Measurements from ENCODE around the gene PTPRN2.
A peak's percentile ranks its signal among the peaks of the same experiment; 100 is the strongest.
"Not testable (repeated sequence)": the region's sequence is repeated elsewhere in the genome, so short reads cannot be mapped to it uniquely, and the experiment has no call there.

Gene PTPRN2

DNA sequence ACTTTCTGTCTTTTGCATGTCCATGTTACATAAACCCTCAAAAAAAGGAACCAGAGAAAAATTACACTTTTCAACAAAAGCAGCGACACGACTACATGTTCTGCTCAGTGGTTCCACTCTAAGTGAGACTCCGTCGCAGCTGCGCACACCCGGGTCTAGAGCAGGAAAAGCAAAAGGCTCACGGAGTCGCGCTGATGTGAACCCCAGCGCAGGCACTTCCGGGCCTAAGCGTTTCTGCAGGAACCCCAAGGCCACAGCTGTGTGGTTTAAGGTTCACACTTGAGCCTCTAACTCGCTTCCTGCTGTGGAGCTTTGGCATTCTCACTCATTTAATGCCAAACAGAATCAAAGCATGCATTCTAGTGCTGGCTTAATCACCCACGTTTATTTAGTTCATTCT is 1010.6 kb downstream of the PTPRN2 start:
- DNase-seq (ENCODE audit: low read depth), result no peak

DNA sequence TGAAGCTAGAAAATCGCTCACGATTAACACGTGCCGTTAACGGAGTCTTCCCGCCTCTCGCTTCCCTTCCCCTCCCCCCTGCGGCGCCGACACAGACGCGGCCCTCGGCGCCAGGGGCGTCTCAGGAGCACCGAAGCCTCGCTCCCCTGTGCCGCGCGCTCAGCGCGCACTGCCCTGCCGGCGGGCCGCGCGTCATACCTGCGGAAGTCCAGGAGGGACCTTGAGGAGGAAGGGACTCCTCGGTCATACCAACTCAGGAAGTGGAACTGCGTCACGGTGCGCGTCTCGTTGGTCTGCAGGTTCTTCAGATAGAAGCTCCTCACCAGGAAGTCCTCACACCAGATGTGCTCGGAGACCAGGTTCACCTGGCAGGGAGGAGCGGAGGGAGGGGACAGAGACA is 1011.2 kb downstream of the PTPRN2 start:
- DNase-seq (ENCODE audit: low read depth), result peak; percentile 8

DNA sequence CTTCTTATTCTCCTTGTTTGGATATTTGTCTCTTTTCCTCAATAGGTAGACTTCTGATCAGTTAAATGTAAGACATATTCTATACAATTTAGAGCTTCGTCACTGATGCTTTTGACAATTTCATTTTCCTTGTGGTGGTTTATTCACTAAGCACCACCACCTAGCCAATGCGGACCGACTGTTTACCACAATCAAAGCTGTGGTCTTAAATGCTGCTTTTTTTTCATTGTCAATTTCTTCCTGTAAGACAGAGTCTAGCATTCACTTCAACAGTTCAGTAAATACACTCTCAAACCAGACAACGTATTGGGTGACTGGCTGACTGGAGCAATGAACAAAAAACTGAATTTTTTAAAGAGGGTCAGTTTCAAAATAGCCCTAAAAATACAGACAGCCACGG is 1011.8 kb downstream of the PTPRN2 start:
- no peak for DNase-seq (ENCODE audit: low read depth)

DNA sequence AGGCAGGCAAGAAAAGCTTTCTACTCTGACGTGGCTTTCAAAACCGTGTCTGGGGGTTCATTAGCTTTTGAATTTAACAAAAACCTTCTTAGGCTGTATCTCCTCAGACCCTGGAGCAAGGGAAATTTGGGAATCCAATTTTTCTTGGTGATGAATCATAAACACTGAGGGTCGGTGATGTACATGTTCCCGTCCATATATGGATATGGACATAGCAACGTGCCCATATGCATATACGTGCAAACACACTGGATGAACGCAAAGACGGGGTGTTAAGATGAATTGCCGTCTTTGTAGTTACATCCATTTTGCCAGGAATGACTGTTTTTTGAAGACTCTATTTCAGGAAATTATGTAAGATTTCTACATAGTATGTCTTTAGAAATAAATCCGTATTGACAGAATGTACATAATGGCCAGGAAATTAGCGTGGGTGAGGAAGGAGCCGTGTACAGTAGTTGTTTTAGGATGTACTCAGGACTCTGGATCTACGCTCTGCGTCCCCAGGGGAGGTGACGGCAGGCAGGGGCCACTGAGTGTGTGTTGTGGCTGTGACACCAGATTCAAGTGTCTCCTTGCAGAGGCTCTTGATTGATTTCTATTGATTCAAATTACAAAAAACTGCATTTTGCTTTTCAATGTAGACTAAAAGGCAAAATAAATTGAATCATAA is 1012.6 kb downstream of the PTPRN2 start:
- no peak for DNase-seq (ENCODE audit: low read depth)

- DNase-seq (ENCODE audit: low read depth), result no peak
Observed at GRCh38 chr7:157574120-157574825, 1013.4 kb downstream of the PTPRN2 start.

DNA sequence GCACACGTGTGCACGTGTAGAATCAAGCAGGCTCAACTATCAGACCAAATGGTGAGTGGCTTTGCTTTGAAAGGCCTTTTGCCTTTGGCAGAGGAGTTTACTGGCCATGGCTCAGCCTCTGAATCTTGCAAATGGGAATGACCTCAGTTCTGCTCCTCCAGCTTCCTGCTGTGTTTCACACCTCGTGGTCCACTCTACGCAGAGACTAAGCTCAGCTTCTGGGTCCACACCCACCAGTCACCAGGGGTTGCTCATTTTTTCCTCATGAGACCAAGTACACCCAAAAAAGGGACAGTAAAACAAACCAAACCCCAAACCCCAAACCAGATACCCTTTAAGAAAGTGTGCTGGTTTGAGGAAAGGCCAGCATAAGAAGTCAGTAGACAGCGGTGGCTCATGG is 1014.4 kb downstream of the PTPRN2 start:
- no peak for DNase-seq (ENCODE audit: low read depth)

DNA sequence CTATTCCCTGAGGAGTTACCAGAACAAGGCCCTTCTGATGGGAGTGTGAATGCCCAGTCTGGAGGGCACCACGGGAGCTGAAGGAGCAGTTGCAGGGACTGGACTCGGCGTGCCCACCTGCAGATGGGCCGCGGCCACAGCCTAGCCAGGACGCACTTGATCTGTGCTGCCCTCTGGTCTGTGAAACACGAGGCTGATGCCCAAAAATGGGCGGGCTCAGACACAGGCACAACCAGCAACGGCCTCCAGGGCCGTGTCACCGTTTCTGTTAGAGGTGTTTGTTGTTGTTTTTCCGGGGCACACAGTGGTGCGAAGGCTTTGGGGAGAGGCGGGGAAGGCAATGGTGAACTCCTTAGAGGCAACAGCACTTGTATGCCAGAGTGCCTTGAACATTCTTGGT is 1015.0 kb downstream of the PTPRN2 start:
- DNase-seq (ENCODE audit: low read depth), result no peak

- DNase-seq (ENCODE audit: low read depth), result no peak
Observed at GRCh38 chr7:157570531-157571200, 1017.0 kb downstream of the PTPRN2 start.

DNA sequence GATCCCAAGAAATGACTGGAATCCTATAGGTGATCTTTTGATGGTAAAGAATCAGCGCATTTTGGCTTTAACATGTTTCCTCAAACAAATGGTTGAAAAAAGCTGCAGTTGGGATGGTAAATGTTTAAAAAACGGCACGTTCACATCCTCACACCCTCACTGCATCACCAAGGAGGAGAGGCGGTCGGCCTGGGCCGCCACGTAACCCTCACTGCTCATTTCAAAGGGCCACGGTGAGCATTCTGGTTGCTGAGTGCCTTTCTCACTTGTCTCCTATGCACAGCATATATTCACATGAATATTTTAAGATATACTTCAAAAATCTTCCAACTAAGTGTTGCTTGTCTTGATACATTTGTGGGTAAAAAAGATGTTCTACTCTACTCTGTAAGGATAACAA is 1017.7 kb downstream of the PTPRN2 start:
- DNase-seq (ENCODE audit: low read depth), result no peak

GRCh38 chr7:157568770-157569584 is 1018.6 kb downstream of the PTPRN2 start:
- peak; percentile 18 for DNase-seq (ENCODE audit: low read depth)

GRCh38 chr7:157568106-157568769 is 1019.4 kb downstream of the PTPRN2 start:
- no peak for DNase-seq (ENCODE audit: low read depth)

GRCh38 chr7:157567666-157568065 is 1020.0 kb downstream of the PTPRN2 start:
- DNase-seq (ENCODE audit: low read depth), result no peak

DNA sequence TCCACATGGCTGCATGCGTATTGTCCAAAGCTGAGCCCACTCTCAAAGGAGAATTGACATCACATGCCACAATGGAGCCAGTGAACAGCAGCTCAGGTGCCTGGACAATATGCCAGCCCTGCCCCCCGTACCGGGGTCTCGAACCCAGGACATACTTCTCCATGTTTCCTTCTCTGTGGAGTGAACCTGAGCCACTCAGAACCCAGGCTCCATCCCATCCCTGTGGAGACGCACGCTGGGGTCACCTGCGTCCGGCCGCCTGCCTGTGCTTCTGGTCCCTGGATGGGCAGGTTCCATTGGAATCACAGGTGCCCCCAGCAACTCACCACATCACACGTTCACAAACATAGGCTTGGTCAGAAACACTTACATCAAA is 1021.0 kb downstream of the PTPRN2 start:
- no peak for DNase-seq (ENCODE audit: low read depth)

- no peak for DNase-seq (ENCODE audit: low read depth)
Observed at GRCh38 chr7:157565981-157566630, 1021.5 kb downstream of the PTPRN2 start.

DNA sequence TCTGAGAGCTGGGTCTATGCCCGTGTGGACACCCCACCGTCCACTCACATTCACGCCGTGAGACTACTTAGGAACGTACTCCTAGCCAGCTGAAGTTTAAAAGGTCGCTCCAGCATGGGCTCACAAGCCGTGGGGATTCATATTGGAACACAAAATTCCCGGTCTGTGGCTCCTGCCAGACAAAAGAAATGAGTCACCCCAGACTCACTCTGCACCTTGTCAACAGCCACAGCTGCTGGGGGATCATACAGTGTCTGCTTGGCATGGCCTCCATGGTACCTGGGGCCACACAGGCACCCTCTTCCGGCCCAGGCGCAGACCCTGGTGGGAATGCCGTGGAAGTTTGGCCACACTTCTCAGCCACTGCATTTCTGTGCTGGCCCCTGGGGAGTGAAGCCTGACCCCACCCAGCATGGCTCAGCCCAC is 1022.4 kb downstream of the PTPRN2 start:
- DNase-seq (ENCODE audit: low read depth), result no peak

- no peak for DNase-seq (ENCODE audit: low read depth)
Observed at GRCh38 chr7:157564517-157565177, 1023.0 kb downstream of the PTPRN2 start.

DNA sequence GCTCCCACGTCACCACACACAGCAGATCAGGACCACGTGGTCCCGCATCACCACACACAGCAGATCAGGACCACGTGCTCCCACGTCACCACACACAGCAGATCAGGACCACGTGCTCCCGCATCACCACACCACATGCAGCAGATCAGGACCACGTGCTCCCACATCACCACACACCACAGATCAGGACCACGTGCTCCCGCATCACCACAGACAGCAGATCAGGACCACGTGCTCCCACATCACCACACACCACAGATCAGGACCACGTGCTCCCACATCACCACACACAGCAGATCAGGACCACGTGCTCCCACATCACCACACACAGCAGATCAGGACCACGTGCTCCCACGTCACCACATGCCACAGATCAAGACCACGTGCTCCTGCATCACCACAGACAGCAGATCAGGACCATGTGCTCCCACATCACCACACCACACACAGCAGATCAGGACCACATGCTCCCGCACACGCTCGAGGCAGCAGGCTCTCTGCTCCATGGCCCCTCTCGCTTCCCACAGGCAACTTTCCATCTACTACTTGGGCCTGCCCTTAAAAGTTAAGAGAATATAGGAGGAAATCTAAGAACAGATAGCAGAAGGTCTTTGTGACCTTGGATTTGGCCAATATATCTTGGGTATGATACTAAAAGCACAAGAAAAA is 1024.0 kb downstream of the PTPRN2 start:
- not testable (repeated sequence) for DNase-seq (ENCODE audit: low read depth)

GRCh38 chr7:157562522-157563398 is 1024.9 kb downstream of the PTPRN2 start:
- DNase-seq (ENCODE audit: low read depth), result not testable (repeated sequence)

- no peak for DNase-seq (ENCODE audit: low read depth)
Observed at GRCh38 chr7:157561816-157562410, 1025.7 kb downstream of the PTPRN2 start.
